GM12878 (cell line): ENCODE results near the gene CACNA1H.

Source experiments
- FOXK2 ChIP-seq: fragments of 450-650 bp; IDR thresholded peaks from 2 replicates; pipeline ENCODE4 v1.6.1; 2017; ENCODE audit warnings: mild to moderate bottlenecking, moderate library complexity
- JUNB ChIP-seq: IDR thresholded peaks from 2 replicates; pipeline ENCODE4 v1.6.1; 2016; ENCODE audit warnings: antibody characterized with exemption, mild to moderate bottlenecking
- TF ChIP-seq, protein P1 (sequence below): IDR thresholded peaks from 2 replicates; pipeline ENCODE4 v1.6.1; 2011; ENCODE audit warnings: mild to moderate bottlenecking, low read depth, low read length, moderate library complexity; ENCODE audit not compliant: insufficient replicate concordance

DNA sequence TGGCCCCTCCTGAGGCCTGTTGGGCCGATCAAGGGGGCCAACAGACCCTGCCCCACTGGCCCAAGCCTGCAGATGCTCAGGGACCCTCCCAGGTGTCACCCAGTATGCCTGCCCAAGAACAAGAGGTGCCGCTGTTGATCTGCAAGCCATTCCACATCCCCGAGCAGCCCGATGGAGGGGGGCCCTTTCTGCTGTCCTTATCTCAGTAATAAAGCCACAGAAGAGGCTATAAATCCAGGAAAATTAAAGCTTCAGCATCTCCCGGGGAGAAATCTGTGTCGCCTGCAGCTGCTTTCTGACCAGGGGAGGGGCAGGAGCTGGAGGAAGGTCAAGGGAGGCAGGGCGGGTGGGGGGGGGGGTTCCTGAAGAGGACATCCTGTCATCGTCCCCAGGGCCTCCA is 11.7 kb upstream of the CACNA1H start:
- no peak for TF ChIP-seq JUNB
- TF ChIP-seq FOXK2, result no peak
- TF ChIP-seq, protein P1, sequence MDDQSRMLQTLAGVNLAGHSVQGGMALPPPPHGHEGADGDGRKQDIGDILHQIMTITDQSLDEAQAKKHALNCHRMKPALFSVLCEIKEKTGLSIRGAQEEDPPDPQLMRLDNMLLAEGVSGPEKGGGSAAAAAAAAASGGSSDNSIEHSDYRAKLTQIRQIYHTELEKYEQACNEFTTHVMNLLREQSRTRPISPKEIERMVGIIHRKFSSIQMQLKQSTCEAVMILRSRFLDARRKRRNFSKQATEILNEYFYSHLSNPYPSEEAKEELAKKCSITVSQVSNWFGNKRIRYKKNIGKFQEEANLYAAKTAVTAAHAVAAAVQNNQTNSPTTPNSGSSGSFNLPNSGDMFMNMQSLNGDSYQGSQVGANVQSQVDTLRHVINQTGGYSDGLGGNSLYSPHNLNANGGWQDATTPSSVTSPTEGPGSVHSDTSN, result no peak
